Heart right ventricle (tissue), 16 donors: ENCODE results near the gene KIF1B. TPM values are rescaled to one million over a fixed set of nuclear protein-coding genes. Genes with fewer than 3 reads are reported as not detected.

ENCODE experiments used
- ATAC-seq, 8 donors: fragments of 200-7000 bp; cut with Tn5 transposase; one replicate each; pipeline ENCODE4 v1.9.1; 2020; ENCODE audit warnings: mild to moderate bottlenecking in 8 of 8, moderate library complexity in 8 of 8, moderate number of reproducible peaks in 1 of 8
- DNase-seq, 2 donors: peaks; one replicate each; pipeline ENCODE4 v3.0.0-alpha.2; 2020
- H3K27ac ChIP-seq, 10 donors: fragments of 200-600 bp; sonication (generic) in 2 of 10; one replicate each; pipeline versions ENCODE4 v1.5.0 to v1.8.0; 2020 to 2022; ENCODE audit warnings: mild to moderate bottlenecking in 3 of 10
- H3K27me3 ChIP-seq, 7 donors: fragments of 200-600 bp; one replicate each; pipeline ENCODE4 v1.8.0; 2021 to 2022; ENCODE audit warnings: mild to moderate bottlenecking in 2 of 7
- H3K36me3 ChIP-seq, 9 donors: fragments of 200-600 bp; sonication (generic) in 1 of 9; one replicate each; pipeline versions ENCODE4 v1.5.0 to v1.8.0; 2020 to 2022; ENCODE audit warnings: mild to moderate bottlenecking in 2 of 9
- H3K4me1 ChIP-seq, 9 donors: fragments of 200-600 bp; sonication (generic) in 1 of 9; one replicate each; pipeline versions ENCODE4 v1.5.0 to v1.8.0; 2020 to 2022; ENCODE audit warnings: mild to moderate bottlenecking in 4 of 9
- H3K4me3 ChIP-seq, 10 donors: fragments of 200-600 bp; sonication (generic) in 2 of 10; one replicate each; pipeline versions ENCODE4 v1.5.0 to v1.8.0; 2020 to 2022; ENCODE audit warnings: mild to moderate bottlenecking in 7 of 10, moderate library complexity in 2 of 10
- H3K9me3 ChIP-seq, 11 donors: fragments of 200-600 bp in 10 of 11; sonication (generic) in 2 of 11; one replicate each; pipeline versions ENCODE4 v1.5.0 to v1.8.0; 2013 to 2022; ENCODE audit warnings: mild to moderate bottlenecking in 2 of 11, control low read depth in 1 of 11, moderate library complexity in 1 of 11
- CTCF ChIP-seq, 9 donors: fragments of 200-600 bp; sonication (generic) in 2 of 9; IDR thresholded peaks; one replicate each; pipeline versions ENCODE4 v1.5.0 to v1.8.0; 2021 to 2022; ENCODE audit warnings: antibody characterized with exemption in 9 of 9, mild to moderate bottlenecking in 5 of 9, moderate library complexity in 1 of 9
- WGBS, 2 donors: extraction: QIAGEN DNeasy Blood & Tissue Kit; methylation state at CpG; one replicate each; pipeline ENCODE4 v1.1.7; 2013; ENCODE audit warnings: inconsistent platforms in 1 of 2; 5-methylcytosine and 5-hydroxymethylcytosine counted together
- intact Hi-C, 10 donors: fragments of 100-400 bp; cut with DNase I; formaldehyde crosslinking; loops; one replicate each; pipeline versions ENCODE4 v1.11.1 to v1.14.2; 2022
- polyA plus RNA-seq, 2 donors: library from polyadenylated mRNA; stranded (reverse); fragments of 200-250 nt; gene quantifications; one replicate each; pipeline ENCODE4 v1.2.3, GENCODE V29; 2013
- total RNA-seq, 10 donors: library from RNA; stranded (reverse); fragmentation: NEBNext Ultra II Directional in 3 of 10; extraction: Animal tissue kit (Norgen Biotek cat#: 25700) in 3 of 10; gene quantifications; one replicate each; pipeline versions ENCODE4 v1.2.1 to v1.2.4, GENCODE V29; 2021 to 2023
- donor health status: Arrhythmogenic right ventricular cardiomyopathy.
- donor health status: ischemic (EF 13 %, LVEDD 7.1; RV severe dilation, severe dysfunction).
- donor health status: healthy with polysubstance abuse.
- donor health status: DM: no; HTN: yes; CAD: no.
- donor health status: DM: no; HTN: no; CAD: no.
- donor health status: ischemic (EF 25% LVEDD 6.9; RV normal size, moderate dysfunction).
- donor health status: ischemic (EF 25% LVEDD 5.7; RV mildly dilated, moderate dysfunction).
- donor health status: healthy.
- donor health status: DM: yes; HTN: yes; CAD: no.
- donor health status: Ischemic cardiomyopathy.
- donor health status: ischemic (EF 35%, LVEDD 5.7; RV mildly dilated, moderate dysfunction).
- donor health status: nonischemic (EF 11% LVEDD 7.7; RV severe dilation, severe dysfunction).
- donor health status: DM: yes; HTN: yes; CAD: no.
- donor health status: PGD.
- donor health status: ischemic (EF 29% LVEDD 5.4; RV normal size, mild dysfunction).
- donor health status: nonischemic (EF 23%, LVEDD 6.1; RV moderate dilation, normal function).

Gene KIF1B
- total and polyA plus RNA-seq, 12 donors: 21.6 to 107 (median 87.5) TPM

DNA sequence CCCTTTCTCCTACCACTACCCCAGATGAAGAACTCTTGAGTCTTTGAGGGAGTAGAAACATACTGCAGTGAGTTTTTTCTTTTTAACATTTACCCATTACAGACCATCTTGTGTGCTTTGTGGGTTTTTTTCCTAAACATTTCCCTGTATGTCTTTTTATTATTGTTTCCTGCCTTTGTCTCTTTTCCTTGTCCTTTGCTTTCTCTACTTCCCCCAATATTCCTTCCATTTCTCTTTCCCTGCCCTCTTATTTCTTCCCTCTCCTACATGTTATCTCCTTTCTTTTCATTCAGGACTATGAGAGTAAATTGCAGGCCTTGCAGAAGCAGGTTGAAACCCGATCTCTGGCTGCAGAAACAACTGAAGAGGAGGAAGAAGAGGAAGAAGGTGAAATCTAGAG is 109.4 kb downstream of the KIF1B start:
- no peak for ATAC-seq
- Histone ChIP-seq H3K9me3 (no peaks in the 10 kb centered on the region), H3K27me3 (no peaks in the 10 kb centered on the region), H3K27ac (no peak overlapping the region), H3K4me1 (no peaks in the 10 kb centered on the region), H3K4me3 (no peak overlapping the region), H3K36me3 (peaks cover 0 to 34% (median 9%) of the 10 kb centered on the region in 9 donors)
- intact Hi-C loops: no loop called here
- no peak for DNase-seq
- TF ChIP-seq CTCF (IDR thresholded peaks at IDR 0.05): no peak
- 93 to 100% methylated on average over 1 of the region's 1 CpG for WGBS, 2 donors

DNA sequence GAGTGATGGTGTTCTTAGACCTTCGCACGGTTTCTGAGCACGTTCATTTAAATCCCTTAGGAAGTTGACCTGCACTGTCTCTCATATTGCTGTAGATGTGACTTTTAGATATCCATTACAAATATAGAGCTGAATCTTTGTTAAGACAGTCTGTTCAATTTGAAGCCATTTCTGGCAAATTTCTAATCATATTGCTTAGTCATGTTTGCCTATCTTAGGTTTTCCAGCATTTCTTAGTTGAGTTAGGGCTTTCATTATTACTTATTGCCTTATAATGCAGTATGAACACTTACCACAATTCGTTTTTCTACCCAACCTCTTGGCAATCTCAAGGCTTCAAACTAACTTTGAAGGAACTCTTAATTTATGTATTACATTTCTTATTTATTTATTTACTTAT is 110.0 kb downstream of the KIF1B start:
- WGBS, 2 donors: 90 to 93% methylated on average over 4 of the region's 4 CpGs
- H3K36me3 ChIP-seq: peaks cover 0 to 40% (median 9%) of the 10 kb centered on the region in 9 donors
- no peak overlapping the region for H3K4me3 ChIP-seq
- TF ChIP-seq CTCF (IDR thresholded peaks at IDR 0.05): no peak
- H3K27me3 ChIP-seq: no peaks in the 10 kb centered on the region
- intact Hi-C loops: no loop called here
- no peaks in the 10 kb centered on the region for H3K4me1 ChIP-seq
- no peak overlapping the region for H3K27ac ChIP-seq
- no peaks in the 10 kb centered on the region for H3K9me3 ChIP-seq
- DNase-seq (no peak), ATAC-seq (no peak)

- Histone ChIP-seq H3K27ac (no peak overlapping the region), H3K4me3 (no peak overlapping the region), H3K36me3 (peaks cover 0 to 62% (median 20%) of the 10 kb centered on the region in 9 donors), H3K27me3 (no peaks in the 10 kb centered on the region), H3K9me3 (no peaks in the 10 kb centered on the region), H3K4me1 (no peaks in the 10 kb centered on the region)
- intact Hi-C loops: no loop called here
- TF ChIP-seq CTCF (IDR thresholded peaks at IDR 0.05): no peak
- DNase-seq (no peak), ATAC-seq (no peak)
- WGBS, 2 donors: 97% methylated on average over 7 of the region's 7 CpGs
Measured at GRCh38 chr1:10322821-10323220, 112.5 kb downstream of the KIF1B start.

DNA sequence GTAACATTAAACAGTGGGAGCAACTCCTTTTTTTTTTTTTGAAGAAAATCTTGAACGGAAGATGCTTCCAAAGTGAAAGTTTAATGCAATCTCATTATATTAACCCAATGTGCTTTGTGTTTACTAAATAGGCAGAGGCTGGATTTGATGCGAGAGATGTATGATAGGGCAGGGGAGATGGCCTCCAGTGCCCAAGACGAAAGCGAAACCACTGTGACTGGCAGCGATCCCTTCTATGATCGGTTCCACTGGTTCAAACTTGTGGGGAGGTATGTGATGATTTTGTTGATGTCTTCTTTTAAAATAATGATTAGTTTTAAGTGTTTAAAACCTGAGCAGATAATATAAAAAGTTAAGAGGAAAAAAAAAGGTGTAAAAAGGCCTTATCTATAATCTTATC is 114.3 kb downstream of the KIF1B start:
- DNase-seq: no peak
- peaks cover 0 to 76% (median 21%) of the 10 kb centered on the region in 9 donors for H3K36me3 ChIP-seq

More for the DNA sequence above, 114.3 kb downstream of the KIF1B start:
- 93 to 96% methylated on average over 6 of the region's 6 CpGs for WGBS, 2 donors
- no peak overlapping the region for H3K27ac ChIP-seq
- peaks cover 0 to 3% (median 0%) of the 10 kb centered on the region in 9 donors for H3K4me1 ChIP-seq
- H3K27me3 ChIP-seq: no peaks in the 10 kb centered on the region
- no peak overlapping the region for H3K4me3 ChIP-seq
- intact Hi-C loops: no loop called here
- no peaks in the 10 kb centered on the region for H3K9me3 ChIP-seq
- no peak for ATAC-seq
- TF ChIP-seq CTCF (IDR thresholded peaks at IDR 0.05): no peak
